ENCODE results near the gene ZNF30.
"Not testable (repeated sequence)": the region's sequence is repeated elsewhere in the genome, so short reads cannot be mapped to it uniquely, and the experiment has no call there.

Gene ZNF30

DNA sequence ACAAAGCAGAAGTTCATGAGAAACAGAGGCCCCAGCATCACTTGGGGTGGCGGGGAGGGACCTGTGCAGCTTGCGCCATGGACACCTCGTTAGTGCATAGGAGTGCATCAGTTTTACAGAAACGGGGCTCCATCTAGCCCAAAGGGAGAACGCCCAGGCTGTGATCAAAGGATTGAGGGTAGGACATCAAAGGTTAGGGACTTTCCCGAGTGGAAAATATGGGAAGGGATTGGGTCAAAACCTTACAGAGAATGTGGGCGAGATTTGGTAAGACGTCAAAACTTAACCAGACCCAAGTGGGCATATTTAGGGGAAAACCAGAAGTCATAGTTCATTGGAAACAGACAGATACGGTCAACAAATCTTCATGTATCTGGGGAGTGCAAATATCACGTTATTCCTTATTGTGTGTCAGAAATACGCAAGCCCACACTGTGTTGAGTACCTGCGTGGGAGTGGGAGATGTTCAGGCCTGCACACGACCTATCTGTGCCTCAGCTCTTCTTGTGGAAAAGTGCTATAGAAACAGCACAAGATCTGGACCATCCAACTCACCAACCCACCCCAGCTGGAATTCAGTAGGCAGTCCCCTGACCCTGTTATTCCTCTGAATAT, 64.0 kb downstream of the ZNF30 start:
- DNase-seq: peak; percentile 79

- DNase-seq: no peak
Measured at GRCh38 chr19:34991542-34992333, 65.0 kb downstream of the ZNF30 start.

GRCh38 chr19:34992582-34992981, 65.9 kb downstream of the ZNF30 start:
- DNase-seq: not testable (repeated sequence)

DNA sequence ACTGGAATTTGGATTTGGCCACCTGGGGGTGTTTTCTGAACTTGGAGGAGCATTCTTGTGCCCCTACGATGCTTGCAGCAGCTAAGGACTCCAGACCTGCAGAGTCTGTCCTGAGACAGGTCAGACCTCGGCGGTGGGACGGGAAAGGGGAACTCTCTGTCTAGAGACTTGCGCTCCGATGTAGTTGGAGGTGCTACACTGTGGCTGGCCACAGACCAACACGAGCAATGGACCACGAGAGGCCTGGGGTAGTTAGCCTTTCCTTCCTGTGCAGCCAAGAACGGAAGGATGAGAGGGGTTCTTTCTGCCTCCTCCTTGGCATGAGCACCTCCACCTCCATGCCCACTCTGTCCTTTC, 67.6 kb downstream of the ZNF30 start:
- no peak for DNase-seq
